PC-3 (cell line): ENCODE measurements around the gene DHX38. TPM values are rescaled to one million over a fixed set of nuclear protein-coding genes. Genes with fewer than 3 reads are reported as not detected.

Experiments used
- ATAC-seq: fragments of 200-7000 bp; cut with Tn5 transposase; 2 replicates; pipeline ENCODE4 v1.9.1; 2020; ENCODE audit warnings: mild to moderate bottlenecking, moderate library complexity
- Bru-seq: library from RNA; stranded (reverse); fragments of 400-500 nt; gene quantifications from one replicate; lab custom pipeline; 2021; lab: Mats Ljungman, UMichigan
- BruChase-seq, 2 experiments: library from RNA; stranded (reverse); fragments of 400-500 nt; gene quantifications; one replicate each; lab custom pipeline; 2021; lab: Mats Ljungman, UMichigan
- BruUV-seq: library from RNA; stranded (reverse); fragments of 400-500 nt; replicated peaks from 2 replicates; lab custom pipeline; 2021; lab: Mats Ljungman, UMichigan
- CTCF ChIA-PET: fragments of 300-600 bp; sonication (Branson Sonifier 250); formaldehyde crosslinking; loops from one replicate; lab custom pipeline; 2022; ENCODE audit warnings: antibody characterized with exemption; lab: Charles Lee
- POLR2A ChIA-PET: fragments of 300-600 bp; sonication (Branson Sonifier 250); formaldehyde crosslinking; loops from one replicate; lab custom pipeline; 2022; ENCODE audit warnings: antibody characterized with exemption; ENCODE audit not compliant: unreplicated experiment; lab: Charles Lee
- DNase-seq: peaks from one replicate; pipeline ENCODE4 v3.0.0-alpha.2; 2015
- H2AFZ ChIP-seq: fragments of 300-600 bp; sonication (generic); 2 replicates; pipeline ENCODE4 v1.6.0; 2016; ENCODE audit warnings: antibody characterized with exemption, low read length
- H3F3A ChIP-seq: fragments of 300-600 bp; sonication (generic); one replicate; pipeline ENCODE4 v1.6.0; 2017; ENCODE audit warnings: antibody characterized with exemption, low read length, control low read depth, mild to moderate bottlenecking; ENCODE audit not compliant: unreplicated experiment
- H3K27ac ChIP-seq: fragments of 300-600 bp; sonication (generic); 2 replicates; pipeline ENCODE4 v1.5.1; 2016; ENCODE audit warnings: mild to moderate bottlenecking, low read length
- H3K27me3 ChIP-seq: fragments of 300-600 bp; sonication (generic); 2 replicates; pipeline ENCODE4 v1.6.1; 2016; ENCODE audit warnings: low read length, mixed read lengths
- H3K36me3 ChIP-seq: fragments of 300-600 bp; sonication (generic); 2 replicates; pipeline ENCODE4 v1.6.1; 2016; ENCODE audit warnings: low read depth, mixed run types, low read length, mixed read lengths
- H3K4me1 ChIP-seq: fragments of 300-600 bp; sonication (generic); 2 replicates; pipeline ENCODE4 v1.5.1; 2016; ENCODE audit warnings: low read length; ENCODE audit not compliant: insufficient read depth
- H3K4me2 ChIP-seq: fragments of 300-600 bp; sonication (generic); 2 replicates; pipeline ENCODE4 v1.6.0; 2016; ENCODE audit warnings: low read length
- H3K4me3 ChIP-seq: fragments of 300-600 bp; sonication (generic); 2 replicates; pipeline ENCODE4 v1.5.1; 2016; ENCODE audit warnings: mild to moderate bottlenecking, low read length, mixed read lengths
- H3K79me2 ChIP-seq: fragments of 300-600 bp; sonication (generic); 2 replicates; pipeline ENCODE4 v1.6.1; 2017; ENCODE audit warnings: low read length, mixed read lengths
- H3K9ac ChIP-seq: fragments of 300-600 bp; sonication (generic); 2 replicates; pipeline ENCODE4 v1.6.0; 2016; ENCODE audit warnings: mild to moderate bottlenecking, low read length
- H3K9me2 ChIP-seq: fragments of 300-600 bp; sonication (generic); replicated peaks from 2 replicates; pipeline ENCODE4 v1.6.1; 2016; ENCODE audit warnings: mixed run types, low read length, mixed read lengths
- H3K9me3 ChIP-seq: fragments of 300-600 bp; sonication (generic); 2 replicates; pipeline ENCODE4 v1.6.1; 2016; ENCODE audit warnings: low read length, mixed read lengths
- H4K20me1 ChIP-seq: fragments of 300-600 bp; sonication (generic); 2 replicates; pipeline ENCODE4 v1.6.1; 2016; ENCODE audit warnings: low read length, mixed read lengths
- EZH2 ChIP-seq: fragments of 300-600 bp; sonication (generic); IDR thresholded peaks from one replicate; pipeline ENCODE4 v1.6.1; 2017; ENCODE audit warnings: antibody characterized with exemption, mild to moderate bottlenecking, low read length; ENCODE audit not compliant: unreplicated experiment
- EZH2phosphoT487 ChIP-seq: fragments of 300-600 bp; sonication (generic); IDR thresholded peaks from 2 replicates; pipeline ENCODE4 v1.6.1; 2018; ENCODE audit warnings: mild to moderate bottlenecking, antibody characterized with exemption, low read length, borderline replicate concordance
- intact Hi-C: fragments of 100-400 bp; cut with micrococcal nuclease; formaldehyde crosslinking; loops from 2 replicates; pipeline ENCODE4 v1.9.0; 2023
- long read RNA-seq: library from polyadenylated mRNA; unstranded; transcript quantifications from one replicate; pipeline ENCODE4 v2.0.0, GENCODE V29; 2021; ENCODE audit not compliant: unreplicated experiment
- total RNA-seq: library from RNA; depleted of rRNA; stranded (reverse); fragments of >200 nt; gene quantifications from 2 replicates; pipeline ENCODE4 v1.2.3, GENCODE V29; 2014; rRNA removed
- TF ChIP-seq, protein P1 (sequence below): fragments of 300-600 bp; sonication (generic); conservative IDR thresholded peaks from 2 replicates; pipeline ENCODE4 v1.5.1; 2017; ENCODE audit warnings: antibody characterized with exemption, low read depth, mild to moderate bottlenecking, low read length

The DHX38 gene
- total RNA-seq: 61.2 and 78.6 TPM in 2 replicates
- Bru-seq, nascent RNA: percentile 81 among the genes with signal in this experiment
- percentile 90 among the genes with signal in this experiment for BruChase-seq, experiment 1, labeled RNA remaining after a 6-hour chase
- percentile 82 among the genes with signal in this experiment for BruChase-seq, experiment 2, labeled RNA remaining after a 2-hour chase
- long read RNA-seq, full-length matches to known transcripts: 32 of 100 reads
- long read RNA-seq, partial matches to known transcripts: 36 of 100 reads
- long read RNA-seq, other reads (novel, unspliced or antisense): 32 of 100 reads

DNA sequence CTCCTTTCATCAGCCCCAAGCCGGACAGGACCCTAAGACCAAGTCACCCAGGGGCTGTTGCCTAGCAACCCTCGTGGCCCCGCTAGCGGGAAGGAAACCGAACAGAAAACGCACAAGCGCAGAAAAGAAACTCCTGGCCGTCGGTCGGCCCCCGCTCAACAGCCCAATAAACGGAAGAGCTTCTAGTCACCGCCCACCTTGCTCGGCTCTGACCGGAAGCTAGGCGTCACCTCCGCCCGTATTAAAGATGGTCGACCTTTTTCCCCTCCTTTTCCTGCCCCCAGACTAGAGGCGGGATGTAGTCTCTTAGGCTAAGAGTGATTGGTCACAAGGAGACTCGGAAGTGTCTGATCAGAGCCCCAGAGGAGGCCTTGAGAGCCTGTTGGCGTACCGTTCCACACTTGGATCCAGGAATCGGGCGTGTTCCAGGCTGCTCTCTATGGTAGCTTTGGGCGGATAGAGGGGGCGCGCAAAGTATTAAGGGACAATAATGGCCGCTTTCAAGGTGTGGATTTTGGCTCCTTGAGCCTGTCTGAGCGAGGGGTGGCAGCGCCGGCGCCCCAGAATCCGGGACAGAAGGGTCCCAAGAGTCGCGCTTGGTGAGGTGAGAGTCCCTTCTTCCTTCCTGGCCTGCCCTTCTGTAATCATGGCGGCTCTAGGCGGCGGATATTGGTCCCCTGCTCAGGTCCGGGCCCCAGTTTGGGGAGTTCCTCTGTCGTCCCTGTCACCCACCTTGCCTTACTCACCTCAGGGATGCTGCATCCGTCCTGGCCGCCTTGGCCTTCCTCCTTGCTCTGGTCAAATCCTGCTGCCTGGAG lies at the start of gene DHX38, which contains the start of gene TXNL4B:
DHX38 (plus strand) TSS at position 400 of the 818 bp plus-strand sequence. CDS start 2,311 bp downstream, outside the sequence.
TXNL4B (minus strand) TSS at position 173 of the 818 bp plus-strand sequence. CDS start 2,871 bp downstream, outside the sequence.
- Histone ChIP-seq H3K9me2 (no peaks in the 10 kb centered on the region), H3K4me2 (peak within 1 kb of the TSS; percentile 86), H3K27ac (peak within 1 kb of the TSS; percentile 15), H4K20me1 (no peaks in the 10 kb centered on the region), H3K9me3 (no peaks in the 10 kb centered on the region), H3K9ac (peak within 1 kb of the TSS; percentile 89), H3K79me2 (peaks cover 55% of the 10 kb centered on the region), H3K4me1 (peaks cover 12% of the 10 kb centered on the region; the same call in 1 of the 2 replicates), H3K36me3 (peaks cover 23% of the 10 kb centered on the region; the same call in 1 of the 2 replicates), H3K27me3 (no peaks in the 10 kb centered on the region), H3F3A (no peaks in the 10 kb centered on the region), H2AFZ (peak within 1 kb of the TSS; percentile 97), H3K4me3 (peak within 1 kb of the TSS; percentile 92)
- DNase-seq: peak; percentile 96
- ATAC-seq: peak; percentile 98
- CTCF ChIA-PET: interaction anchor here (0.8 kb wide), 1 partner anchor 132 kb away, joined by 3 read pairs; no protein-coding TSS in a partner anchor
- TF ChIP-seq EZH2 (no peak), EZH2phosphoT487 (no peak)
- TF ChIP-seq, protein P1, sequence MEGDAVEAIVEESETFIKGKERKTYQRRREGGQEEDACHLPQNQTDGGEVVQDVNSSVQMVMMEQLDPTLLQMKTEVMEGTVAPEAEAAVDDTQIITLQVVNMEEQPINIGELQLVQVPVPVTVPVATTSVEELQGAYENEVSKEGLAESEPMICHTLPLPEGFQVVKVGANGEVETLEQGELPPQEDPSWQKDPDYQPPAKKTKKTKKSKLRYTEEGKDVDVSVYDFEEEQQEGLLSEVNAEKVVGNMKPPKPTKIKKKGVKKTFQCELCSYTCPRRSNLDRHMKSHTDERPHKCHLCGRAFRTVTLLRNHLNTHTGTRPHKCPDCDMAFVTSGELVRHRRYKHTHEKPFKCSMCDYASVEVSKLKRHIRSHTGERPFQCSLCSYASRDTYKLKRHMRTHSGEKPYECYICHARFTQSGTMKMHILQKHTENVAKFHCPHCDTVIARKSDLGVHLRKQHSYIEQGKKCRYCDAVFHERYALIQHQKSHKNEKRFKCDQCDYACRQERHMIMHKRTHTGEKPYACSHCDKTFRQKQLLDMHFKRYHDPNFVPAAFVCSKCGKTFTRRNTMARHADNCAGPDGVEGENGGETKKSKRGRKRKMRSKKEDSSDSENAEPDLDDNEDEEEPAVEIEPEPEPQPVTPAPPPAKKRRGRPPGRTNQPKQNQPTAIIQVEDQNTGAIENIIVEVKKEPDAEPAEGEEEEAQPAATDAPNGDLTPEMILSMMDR: no peak
- POLR2A ChIA-PET: interaction anchor here (0.6 kb wide), 1 partner anchor 170 kb away, joined by 4 read pairs; no protein-coding TSS in a partner anchor
- TSS peak; percentile 58 for BruUV-seq
- intact Hi-C loops: loop anchor here (5.0 to 10.0 kb wide), 2 partner anchors 89 to 201 kb away; partner anchors contain the start of genes DHODH and PKD1L3

DNA sequence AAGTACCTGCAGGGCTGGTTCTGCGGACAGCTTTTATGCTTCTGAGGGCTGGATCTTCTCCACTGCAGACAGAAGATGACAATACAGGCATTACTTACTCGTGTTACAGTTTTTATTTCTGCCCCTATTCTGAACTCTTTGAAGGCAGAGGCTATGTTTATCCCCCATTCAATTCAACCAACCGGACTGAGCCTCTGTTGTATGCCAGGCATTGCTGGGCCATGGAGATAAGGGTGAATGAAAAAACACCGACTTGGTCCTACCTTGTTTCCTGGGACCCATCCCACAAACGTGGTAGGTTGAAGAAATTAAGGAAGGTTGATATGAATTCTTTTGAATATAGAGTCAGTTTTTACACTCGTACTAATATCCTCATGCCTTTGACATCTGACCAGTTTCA lies 49.4 kb upstream of the DHX38 start:
- BruUV-seq: no TSS peak
- ATAC-seq (no peak), DNase-seq (no peak)
- Histone ChIP-seq H3K9ac (no peak overlapping the region), H3F3A (no peaks in the 10 kb centered on the region), H2AFZ (no peak overlapping the region), H3K27me3 (no peaks in the 10 kb centered on the region), H4K20me1 (no peaks in the 10 kb centered on the region), H3K4me2 (no peak overlapping the region), H3K9me2 (no peaks in the 10 kb centered on the region), H3K9me3 (no peaks in the 10 kb centered on the region), H3K79me2 (no peaks in the 10 kb centered on the region), H3K4me1 (no peaks in the 10 kb centered on the region), H3K36me3 (no peaks in the 10 kb centered on the region), H3K4me3 (no peak overlapping the region), H3K27ac (no peak overlapping the region)
- POLR2A ChIA-PET: no interaction called here
- intact Hi-C loops: no loop called here
- CTCF ChIA-PET: no interaction called here
- TF ChIP-seq, protein P1: no peak
- no peak for TF ChIP-seq EZH2
- no peak for TF ChIP-seq EZH2phosphoT487
